OCI-LY1 (cell line): ENCODE data around the gene HLA-E.
"Not testable (repeated sequence)": the region's sequence is repeated elsewhere in the genome, so short reads cannot be mapped to it uniquely, and the experiment has no call there.

Experiments
- CTCF ChIP-seq: fragments of 200-600 bp; sonication (generic), shearing (Covaris generic); IDR thresholded peaks from 2 replicates; pipeline ENCODE4 v1.5.1; 2017; ENCODE audit warnings: mild to moderate bottlenecking, antibody characterized with exemption, low read length, moderate library complexity, mixed read lengths
- EZH2 ChIP-seq: fragments of 200-600 bp; sonication (generic), shearing (Covaris generic); IDR thresholded peaks from 2 replicates; pipeline ENCODE4 v1.8.0; 2017; ENCODE audit warnings: borderline replicate concordance, mixed run types, mild to moderate bottlenecking, antibody characterized with exemption, low read length, moderate library complexity, mixed read lengths

DNA sequence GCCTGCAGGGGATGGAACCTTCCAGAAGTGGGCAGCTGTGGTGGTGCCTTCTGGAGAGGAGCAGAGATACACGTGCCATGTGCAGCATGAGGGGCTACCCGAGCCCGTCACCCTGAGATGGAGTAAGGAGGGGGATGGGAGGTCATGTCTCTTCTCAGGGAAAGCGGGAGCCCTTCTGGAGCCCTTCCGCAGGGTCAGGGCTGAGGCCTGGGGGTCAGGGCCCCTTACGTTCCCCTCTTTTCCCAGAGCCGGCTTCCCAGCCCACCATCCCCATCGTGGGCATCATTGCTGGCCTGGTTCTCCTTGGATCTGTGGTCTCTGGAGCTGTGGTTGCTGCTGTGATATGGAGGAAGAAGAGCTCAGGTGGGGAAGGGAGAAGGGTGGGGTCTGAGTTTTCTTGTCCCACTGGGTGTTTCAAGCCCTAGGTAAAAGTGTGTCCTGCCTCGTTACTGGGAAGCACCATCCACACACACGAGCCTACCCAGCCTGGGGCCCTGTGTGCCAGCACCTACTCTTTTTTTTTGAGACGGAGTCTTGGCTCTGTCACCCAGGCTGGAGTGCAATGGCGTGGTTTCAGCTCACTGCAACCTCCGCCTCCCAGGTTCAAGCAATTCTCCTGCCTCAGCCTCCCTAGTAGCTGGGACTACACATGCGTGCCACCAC is 2.1 kb downstream of the HLA-E start:
- not testable (repeated sequence) for TF ChIP-seq CTCF, EZH2
